SK-N-SH (cell line): Measurements from ENCODE around the gene MTHFD1L.

Experiments
- CTCF ChIP-seq: fragments of 200-600 bp; sonication (generic); IDR thresholded peaks from 2 replicates; pipeline ENCODE4 v1.6.1; 2017; ENCODE audit warnings: antibody characterized with exemption, mild to moderate bottlenecking, moderate library complexity
- EP300 ChIP-seq, 2 experiments: IDR thresholded peaks; 2 replicates each; pipeline versions ENCODE4 v1.4.0 to v1.6.1; 2012; ENCODE audit warnings: borderline replicate concordance in 1 of 2, low read depth in 1 of 2, low read length in 1 of 2
- EZH2phosphoT487 ChIP-seq: fragments of 200-600 bp; sonication (generic); IDR thresholded peaks from 2 replicates; pipeline ENCODE4 v1.6.1; 2017; ENCODE audit warnings: low read depth, mixed run types, mild to moderate bottlenecking, antibody characterized with exemption, moderate library complexity, borderline replicate concordance
- NFIC ChIP-seq: IDR thresholded peaks from 2 replicates; pipeline ENCODE4 v1.4.0; 2012; ENCODE audit warnings: borderline replicate concordance
- NRF1 ChIP-seq: IDR thresholded peaks from 2 replicates; pipeline ENCODE4 v1.6.1; 2012; ENCODE audit warnings: low read depth, mild to moderate bottlenecking, low read length
- POLR2AphosphoS5 ChIP-seq: IDR thresholded peaks from 2 replicates; pipeline ENCODE4 v1.6.1; 2012; ENCODE audit warnings: low read depth, low read length
- RAD21 ChIP-seq: IDR thresholded peaks from 2 replicates; pipeline ENCODE4 v1.6.1; 2012; ENCODE audit warnings: mild to moderate bottlenecking, low read length
- RCOR1 ChIP-seq: fragments of 150-350 bp; IDR thresholded peaks from 2 replicates; pipeline ENCODE4 v1.6.1; 2017; ENCODE audit warnings: antibody characterized with exemption, low read length
- SIN3A ChIP-seq: IDR thresholded peaks from 2 replicates; pipeline ENCODE4 v1.6.1; 2012; ENCODE audit warnings: low read depth, mild to moderate bottlenecking, low read length, moderate library complexity, borderline replicate concordance
- TAF1 ChIP-seq: IDR thresholded peaks from 2 replicates; pipeline ENCODE4 v1.6.1; 2012; ENCODE audit warnings: low read depth, mild to moderate bottlenecking, low read length, moderate library complexity, borderline replicate concordance
- TEAD4 ChIP-seq: IDR thresholded peaks from 2 replicates; pipeline ENCODE4 v1.4.0; 2012; ENCODE audit warnings: mild to moderate bottlenecking, borderline replicate concordance; ENCODE audit not compliant: insufficient read depth
- YY1 ChIP-seq: IDR thresholded peaks from 2 replicates; pipeline ENCODE4 v1.4.0; 2012; ENCODE audit warnings: low read depth, mild to moderate bottlenecking

GRCh38 chr6:151024597-151024996 lies 159.1 kb downstream of the MTHFD1L start:
- TF ChIP-seq YY1 (no peak), POLR2AphosphoS5 (no peak), CTCF (no peak), NFIC (no peak), RAD21 (no peak), EZH2phosphoT487 (no peak), EP300 (IDR thresholded peaks at IDR 0.05; ENCODE audit: borderline replicate concordance in 1 of 2, low read depth in 1 of 2, low read length in 1 of 2) (no peak), SIN3A (no peak), NRF1 (no peak), RCOR1 (no peak), TAF1 (no peak), TEAD4 (no peak)
